DOHH2 (cell line): ENCODE results near the gene RBM47.

ENCODE experiments used
- H3F3A ChIP-seq: fragments of 200-600 bp; sonication (generic), shearing (Covaris generic); 2 replicates; pipeline ENCODE4 v1.6.0; 2016; ENCODE audit warnings: antibody characterized with exemption, mild to moderate bottlenecking; ENCODE audit not compliant: control insufficient read depth, insufficient read depth
- H3K27ac ChIP-seq: fragments of 200-600 bp; sonication (generic); 2 replicates; pipeline ENCODE4 v1.5.1; 2014; ENCODE audit warnings: low read depth, mild to moderate bottlenecking, low read length, moderate library complexity
- H3K27me3 ChIP-seq: fragments of 200-600 bp; sonication (generic); 2 replicates; pipeline ENCODE4 v1.6.1; 2014; ENCODE audit warnings: mild to moderate bottlenecking, low read length, mixed read lengths; ENCODE audit not compliant: control insufficient read depth
- H3K36me3 ChIP-seq: fragments of 200-600 bp; sonication (generic); 2 replicates; pipeline ENCODE4 v1.6.1; 2014; ENCODE audit warnings: mild to moderate bottlenecking, low read length, moderate library complexity, mixed read lengths; ENCODE audit not compliant: control insufficient read depth
- H3K4me1 ChIP-seq: fragments of 200-600 bp; sonication (generic); 2 replicates; pipeline ENCODE4 v1.6.1; 2014; ENCODE audit warnings: mild to moderate bottlenecking, low read length, mixed read lengths; ENCODE audit not compliant: control insufficient read depth
- H3K4me2 ChIP-seq: fragments of 200-600 bp; sonication (generic); 2 replicates; pipeline ENCODE4 v1.6.0; 2014; ENCODE audit warnings: mild to moderate bottlenecking, low read length, moderate library complexity
- H3K4me3 ChIP-seq: fragments of 200-600 bp; sonication (generic); 2 replicates; pipeline ENCODE4 v1.5.1; 2014; ENCODE audit warnings: mild to moderate bottlenecking, low read length, mixed read lengths
- H3K79me2 ChIP-seq: fragments of 200-600 bp; sonication (generic); 2 replicates; pipeline ENCODE4 v1.6.1; 2014; ENCODE audit warnings: mild to moderate bottlenecking, low read length, mixed read lengths; ENCODE audit not compliant: control insufficient read depth
- H3K9me2 ChIP-seq: fragments of 200-600 bp; sonication (generic); replicated peaks from 2 replicates; pipeline ENCODE4 v1.6.1; 2014; ENCODE audit warnings: mild to moderate bottlenecking, low read length, mixed read lengths; ENCODE audit not compliant: control insufficient read depth
- H3K9me3 ChIP-seq: fragments of 200-600 bp; sonication (generic); 2 replicates; pipeline ENCODE4 v1.6.1; 2014; ENCODE audit warnings: antibody characterized with exemption, low read length, mixed read lengths; ENCODE audit not compliant: control insufficient read depth, insufficient read depth
- H4K20me1 ChIP-seq: fragments of 200-600 bp; sonication (generic); 2 replicates; pipeline ENCODE4 v1.6.0; 2014; ENCODE audit warnings: low read depth, mild to moderate bottlenecking, antibody characterized with exemption, low read length, moderate library complexity; ENCODE audit not compliant: control insufficient read depth, insufficient read depth
- EZH2phosphoT487 ChIP-seq: fragments of 200-600 bp; sonication (generic); IDR thresholded peaks from 2 replicates; pipeline ENCODE4 v1.6.1; 2017; ENCODE audit warnings: borderline replicate concordance, mild to moderate bottlenecking, antibody characterized with exemption, low read length, moderate library complexity, mixed read lengths
- TF ChIP-seq, protein P1 (sequence below): fragments of 200-600 bp; sonication (generic); IDR thresholded peaks from one replicate; pipeline ENCODE4 v1.5.1; 2014; ENCODE audit warnings: antibody characterized with exemption, mild to moderate bottlenecking, low read depth, low read length; ENCODE audit not compliant: poor library complexity, severe bottlenecking

RBM47 gene

DNA sequence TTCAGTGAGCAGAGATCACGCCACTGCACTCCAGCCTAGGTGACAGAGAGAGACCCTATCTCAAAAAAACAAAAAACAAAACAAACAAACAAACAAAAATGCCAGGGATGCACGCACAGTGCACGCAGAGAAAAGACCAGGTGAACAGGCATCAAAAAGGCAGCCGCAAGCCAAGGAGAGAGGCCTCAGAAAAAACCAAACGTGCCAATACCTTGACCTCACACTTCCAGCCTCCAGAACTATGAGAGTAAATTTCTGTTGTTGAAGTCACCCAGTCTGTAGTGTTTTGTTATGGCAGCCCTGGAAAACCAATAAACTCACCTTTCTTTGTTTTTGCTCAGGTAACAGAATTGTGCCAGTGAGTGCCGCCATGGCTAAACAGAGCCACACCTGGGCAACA, 228.6 kb downstream of the RBM47 start:
- TF ChIP-seq, protein P1, sequence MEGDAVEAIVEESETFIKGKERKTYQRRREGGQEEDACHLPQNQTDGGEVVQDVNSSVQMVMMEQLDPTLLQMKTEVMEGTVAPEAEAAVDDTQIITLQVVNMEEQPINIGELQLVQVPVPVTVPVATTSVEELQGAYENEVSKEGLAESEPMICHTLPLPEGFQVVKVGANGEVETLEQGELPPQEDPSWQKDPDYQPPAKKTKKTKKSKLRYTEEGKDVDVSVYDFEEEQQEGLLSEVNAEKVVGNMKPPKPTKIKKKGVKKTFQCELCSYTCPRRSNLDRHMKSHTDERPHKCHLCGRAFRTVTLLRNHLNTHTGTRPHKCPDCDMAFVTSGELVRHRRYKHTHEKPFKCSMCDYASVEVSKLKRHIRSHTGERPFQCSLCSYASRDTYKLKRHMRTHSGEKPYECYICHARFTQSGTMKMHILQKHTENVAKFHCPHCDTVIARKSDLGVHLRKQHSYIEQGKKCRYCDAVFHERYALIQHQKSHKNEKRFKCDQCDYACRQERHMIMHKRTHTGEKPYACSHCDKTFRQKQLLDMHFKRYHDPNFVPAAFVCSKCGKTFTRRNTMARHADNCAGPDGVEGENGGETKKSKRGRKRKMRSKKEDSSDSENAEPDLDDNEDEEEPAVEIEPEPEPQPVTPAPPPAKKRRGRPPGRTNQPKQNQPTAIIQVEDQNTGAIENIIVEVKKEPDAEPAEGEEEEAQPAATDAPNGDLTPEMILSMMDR: no peak
- TF ChIP-seq EZH2phosphoT487: no peak
- H3K9me2 ChIP-seq: no peaks in the 10 kb centered on the region

DNA sequence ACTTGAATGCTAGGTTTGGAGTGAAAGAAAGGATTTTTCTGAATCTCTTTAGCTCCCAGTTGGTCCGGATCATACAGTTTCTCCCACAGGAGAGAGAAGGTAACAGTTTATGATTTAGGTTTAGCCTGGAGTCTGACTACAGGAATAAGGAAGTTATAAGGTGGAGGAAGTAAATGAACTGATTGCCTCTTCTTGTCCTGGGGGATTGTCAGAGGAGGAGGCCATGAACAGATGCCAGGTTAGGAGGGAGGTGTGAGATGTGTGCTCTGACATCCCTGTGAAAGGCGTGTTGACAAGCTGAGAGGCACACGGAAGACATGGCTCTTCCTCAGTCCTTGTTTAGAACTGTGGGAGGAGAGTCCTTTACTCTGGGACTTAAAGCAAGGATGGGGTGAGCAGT, 230.1 kb downstream of the RBM47 start:
- H3K4me2 ChIP-seq: no peak overlapping the region
- peaks cover 7% of the 10 kb centered on the region; the same call in 1 of the 2 replicates for H3K4me1 ChIP-seq
- TF ChIP-seq, protein P1: no peak
- no peak for TF ChIP-seq EZH2phosphoT487

More for the DNA sequence above, 228.6 kb downstream of the RBM47 start:
- H3K27me3 ChIP-seq: no peaks in the 10 kb centered on the region
- H3K4me1 ChIP-seq: peaks cover 2% of the 10 kb centered on the region; the same call in 1 of the 2 replicates
- H3K4me2 ChIP-seq: no peak overlapping the region
- peaks cover 1% of the 10 kb centered on the region; the same call in 1 of the 2 replicates for H3K9me3 ChIP-seq
- no peak overlapping the region for H3K27ac ChIP-seq
- no peak overlapping the region for H3K4me3 ChIP-seq
- H3K36me3 ChIP-seq: no peaks in the 10 kb centered on the region
- H3F3A ChIP-seq: no peaks in the 10 kb centered on the region
- no peaks in the 10 kb centered on the region for H3K79me2 ChIP-seq
- H4K20me1 ChIP-seq: no peaks in the 10 kb centered on the region

DNA sequence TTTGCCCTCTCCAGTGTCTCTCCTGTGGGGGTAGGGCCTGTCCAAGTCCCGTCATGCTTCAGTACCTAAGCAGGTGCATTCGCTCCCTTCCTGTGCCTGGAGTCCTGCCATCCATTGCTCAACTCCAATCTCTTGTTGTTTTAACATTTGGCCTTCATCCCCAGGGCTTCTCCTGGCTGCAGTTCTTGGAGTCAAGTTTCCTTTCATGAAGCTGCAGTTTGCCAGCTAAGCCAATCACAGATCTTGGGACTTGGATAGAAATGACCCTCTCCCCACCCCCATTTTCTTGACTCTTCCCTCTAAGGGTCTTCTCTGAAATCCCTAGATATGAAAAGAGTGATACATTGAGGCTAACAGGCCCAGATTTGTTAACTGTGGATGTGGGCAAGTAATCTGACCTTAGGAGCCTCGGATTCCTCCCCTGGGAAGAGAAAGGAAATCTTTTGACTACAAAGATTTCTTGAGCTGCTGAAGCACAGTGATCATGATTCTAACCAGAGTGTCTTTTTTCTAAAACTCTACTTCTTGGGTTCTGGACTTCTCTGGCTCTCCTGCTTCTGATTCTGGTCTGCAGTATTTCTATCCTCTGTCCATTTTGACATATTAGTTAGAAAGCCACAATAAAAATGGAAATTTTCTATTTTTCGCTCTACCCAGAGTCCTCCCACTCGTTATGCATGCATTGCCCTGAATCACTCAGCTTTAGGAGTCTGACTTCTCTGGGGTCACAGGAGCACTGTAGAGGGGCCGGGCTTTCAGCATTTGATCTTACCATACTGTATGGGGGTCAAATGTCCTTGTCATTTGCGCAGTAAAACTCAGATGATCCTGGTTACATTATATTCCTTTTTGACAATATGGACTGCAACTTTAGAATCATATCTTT, 233.5 kb downstream of the RBM47 start:
- Histone ChIP-seq H3K4me2 (no peak overlapping the region), H3K27ac (no peak overlapping the region)
- TF ChIP-seq EZH2phosphoT487: no peak
- TF ChIP-seq, protein P1: no peak

More for the DNA sequence above, 230.1 kb downstream of the RBM47 start:
- Histone ChIP-seq H3K36me3 (no peaks in the 10 kb centered on the region), H3K4me3 (no peak overlapping the region), H3K27me3 (0 out of 2 replicates have a peak, but pooled peaks cover under 1% of the 10 kb centered on the region), H3K27ac (no peak overlapping the region), H4K20me1 (no peaks in the 10 kb centered on the region), H3K9me2 (no peaks in the 10 kb centered on the region), H3K9me3 (no peaks in the 10 kb centered on the region), H3K79me2 (no peaks in the 10 kb centered on the region), H3F3A (no peaks in the 10 kb centered on the region)

More for the DNA sequence above, 233.5 kb downstream of the RBM47 start:
- no peaks in the 10 kb centered on the region for H3K9me2 ChIP-seq
- H3K36me3 ChIP-seq: no peaks in the 10 kb centered on the region
- H4K20me1 ChIP-seq: no peaks in the 10 kb centered on the region
- no peaks in the 10 kb centered on the region for H3K9me3 ChIP-seq
- no peak overlapping the region for H3K4me3 ChIP-seq
- no peaks in the 10 kb centered on the region for H3F3A ChIP-seq
- H3K79me2 ChIP-seq: no peaks in the 10 kb centered on the region
- peaks cover 7% of the 10 kb centered on the region; the same call in 1 of the 2 replicates for H3K4me1 ChIP-seq
- 0 out of 2 replicates have a peak, but pooled peaks cover 3% of the 10 kb centered on the region for H3K27me3 ChIP-seq
